ENCODE data around the gene ACIN1.
A peak's percentile ranks its signal among the peaks of the same experiment; 100 is the strongest.
"Not testable (repeated sequence)": the region's sequence is repeated elsewhere in the genome, so short reads cannot be mapped to it uniquely, and the experiment has no call there.

Gene ACIN1

DNA sequence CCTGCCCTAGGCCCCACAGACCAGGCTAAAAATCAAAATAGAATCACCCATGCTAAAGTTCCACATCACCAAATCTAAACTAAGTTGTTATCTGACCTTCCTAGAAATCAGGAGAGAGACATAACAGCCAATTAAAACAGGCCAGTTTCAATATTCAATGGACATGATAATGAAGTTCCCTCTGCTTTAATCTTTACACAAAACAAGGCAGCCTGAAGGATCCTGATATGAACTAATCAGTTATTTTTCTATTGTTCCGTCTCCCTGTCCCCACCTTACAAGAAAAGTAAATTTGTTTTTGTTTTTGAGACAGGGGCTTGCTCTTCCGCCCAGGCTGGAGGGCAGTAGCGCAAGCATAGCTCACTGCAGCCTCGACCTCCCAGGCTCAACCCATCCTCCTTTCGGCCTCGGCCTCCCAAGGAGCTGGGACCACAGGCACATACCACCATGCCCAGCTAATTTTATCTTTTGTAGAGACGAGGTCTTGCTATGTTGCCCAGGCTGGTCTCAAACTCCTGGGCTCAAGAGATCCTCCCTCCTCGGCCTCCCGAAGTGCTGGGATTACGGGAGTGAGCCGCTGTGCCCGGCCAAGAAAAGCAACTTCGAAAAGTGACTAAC lies 29.5 kb upstream of the ACIN1 start:
- no peak for DNase-seq

DNA sequence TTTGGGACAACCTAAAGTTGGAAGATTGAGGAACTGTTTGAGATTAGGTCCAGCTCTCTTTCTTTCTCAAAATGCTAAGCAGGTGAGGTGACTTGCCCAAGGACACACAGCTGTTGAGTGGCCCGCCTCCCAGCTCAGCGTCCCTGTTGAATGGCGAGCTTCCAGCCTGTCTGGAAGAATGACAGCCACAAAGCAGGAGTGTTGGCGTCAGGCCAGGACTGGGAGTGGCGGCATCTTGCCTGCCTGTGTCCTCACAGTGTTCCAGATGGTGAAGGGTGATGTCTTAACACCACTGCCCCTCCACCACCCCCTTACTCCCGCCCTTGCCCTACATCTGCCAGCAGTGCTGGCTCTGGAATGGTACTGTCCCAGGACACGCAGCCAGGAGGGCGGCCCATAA lies 28.5 kb upstream of the ACIN1 start:
- DNase-seq, result no peak

DNA sequence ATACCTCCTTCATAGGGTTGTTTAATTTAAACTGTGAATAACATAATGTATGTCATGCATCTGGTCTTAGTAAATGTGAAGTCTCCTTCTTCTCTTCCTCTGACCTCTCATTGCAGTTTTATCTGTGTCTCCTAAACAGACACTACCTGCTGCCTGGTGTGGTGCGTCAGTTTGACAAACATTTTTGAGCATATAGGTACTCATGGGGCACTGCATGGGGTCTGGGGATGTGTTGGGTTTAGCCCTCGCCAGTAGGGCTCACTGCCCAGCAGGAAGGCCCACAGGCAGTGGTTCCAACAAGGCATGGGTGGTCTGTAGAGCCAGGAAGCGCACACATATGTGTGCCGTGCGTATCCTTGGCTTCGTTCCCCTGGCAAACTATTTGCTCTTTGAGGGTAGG lies 27.1 kb upstream of the ACIN1 start:
- DNase-seq, result no peak

DNA sequence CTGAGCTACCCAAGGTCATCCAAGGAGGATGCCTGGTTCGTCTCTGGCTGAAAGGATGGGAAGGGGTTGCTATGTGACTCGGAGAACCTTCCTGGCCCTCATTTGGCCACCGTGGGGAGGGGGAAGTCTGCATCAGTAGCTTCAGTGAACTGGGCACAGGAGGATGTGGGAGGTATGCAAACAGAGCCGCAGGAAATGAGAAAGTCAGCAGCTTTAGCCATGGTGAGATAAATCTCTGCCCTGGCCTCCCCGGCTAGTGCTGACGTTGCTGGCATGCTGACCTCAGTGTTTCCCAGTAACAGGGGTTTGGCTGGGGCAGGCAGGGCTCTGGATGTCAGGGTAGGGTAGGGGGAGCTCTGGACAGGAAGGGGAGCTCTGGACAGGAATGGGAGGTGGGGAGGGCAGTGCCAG lies 26.4 kb upstream of the ACIN1 start:
- DNase-seq, result no peak

DNA sequence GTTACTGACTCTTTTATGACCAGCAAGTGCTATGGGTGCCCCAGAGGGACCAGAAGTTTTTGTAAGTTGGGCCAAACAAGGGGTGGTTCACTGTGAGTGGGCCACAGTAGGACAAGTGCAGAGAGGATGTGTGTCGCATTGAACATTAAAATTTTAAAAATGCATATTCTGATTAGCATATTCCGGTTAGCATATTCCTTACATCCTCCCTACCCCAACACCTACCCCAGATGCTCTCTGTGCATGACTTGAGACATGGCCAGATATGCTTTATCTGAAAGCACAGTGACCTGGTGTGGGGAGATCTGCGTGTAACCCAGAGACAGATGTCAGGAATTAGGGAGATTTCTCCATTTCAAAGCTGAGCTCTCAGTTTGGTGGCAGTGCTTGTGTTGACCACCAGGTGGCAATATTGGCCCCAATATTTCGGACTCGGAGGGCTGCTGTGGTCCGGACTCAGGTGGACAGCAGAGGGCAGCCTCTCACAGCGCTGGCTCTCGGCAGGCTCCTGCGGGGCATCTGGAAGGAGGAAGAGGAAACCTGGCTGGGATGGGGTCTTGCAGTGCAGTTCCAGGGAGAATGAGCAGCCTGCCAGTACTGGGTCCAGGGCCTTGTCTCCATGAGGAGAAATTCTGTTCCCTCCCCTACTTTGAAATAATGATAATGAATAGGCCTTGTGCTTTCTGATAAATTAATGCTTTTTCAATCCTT lies 25.8 kb upstream of the ACIN1 start:
- peak; percentile 64 to 79 for DNase-seq

DNA sequence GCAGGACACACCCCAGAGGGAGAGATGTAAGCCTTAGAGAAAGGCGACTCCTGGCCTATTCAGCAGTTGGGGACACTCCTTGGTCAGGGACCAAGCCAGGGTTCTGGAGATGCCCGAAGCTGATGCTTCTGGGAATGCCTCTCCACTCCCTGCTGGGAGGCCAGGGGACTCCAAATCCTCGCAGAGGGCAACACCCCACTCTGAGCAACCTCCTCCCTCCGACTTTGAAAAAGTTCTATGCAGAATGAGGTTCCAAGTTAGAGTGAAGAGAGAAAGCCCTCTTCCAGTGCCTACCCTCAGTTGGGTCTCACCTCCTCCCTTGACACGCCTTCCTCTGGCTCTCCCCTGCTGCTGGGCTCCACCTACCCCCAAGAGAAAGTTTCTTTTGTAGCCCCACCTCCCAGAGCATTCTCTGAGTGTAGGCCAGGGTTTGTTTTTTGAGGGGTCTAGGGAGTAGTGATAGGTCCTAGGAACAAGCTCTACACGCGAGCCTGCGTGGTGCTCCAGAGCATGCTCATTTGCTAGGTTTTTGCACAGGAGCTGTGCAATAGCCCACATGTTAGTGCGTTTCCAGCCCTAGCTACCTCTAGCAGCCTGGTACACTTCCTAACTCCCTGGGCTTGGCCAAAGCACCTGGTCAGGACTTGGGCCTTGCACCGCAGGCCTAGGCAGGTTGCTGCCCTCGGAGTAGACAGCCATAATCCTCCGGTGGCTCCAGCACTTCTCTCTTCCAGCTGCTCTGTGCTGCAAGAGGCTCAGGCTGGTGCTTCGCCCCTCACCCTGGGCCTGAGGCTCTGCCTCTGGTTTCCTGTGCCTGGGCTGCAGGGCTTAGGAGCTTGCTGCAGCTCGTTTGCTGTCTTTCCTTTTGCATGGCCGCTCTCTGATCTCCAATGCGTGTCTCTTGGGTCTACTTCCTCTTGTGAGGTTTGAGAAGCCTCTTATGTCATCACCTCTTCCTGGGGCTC lies 24.7 kb upstream of the ACIN1 start:
- DNase-seq, result no peak

DNA sequence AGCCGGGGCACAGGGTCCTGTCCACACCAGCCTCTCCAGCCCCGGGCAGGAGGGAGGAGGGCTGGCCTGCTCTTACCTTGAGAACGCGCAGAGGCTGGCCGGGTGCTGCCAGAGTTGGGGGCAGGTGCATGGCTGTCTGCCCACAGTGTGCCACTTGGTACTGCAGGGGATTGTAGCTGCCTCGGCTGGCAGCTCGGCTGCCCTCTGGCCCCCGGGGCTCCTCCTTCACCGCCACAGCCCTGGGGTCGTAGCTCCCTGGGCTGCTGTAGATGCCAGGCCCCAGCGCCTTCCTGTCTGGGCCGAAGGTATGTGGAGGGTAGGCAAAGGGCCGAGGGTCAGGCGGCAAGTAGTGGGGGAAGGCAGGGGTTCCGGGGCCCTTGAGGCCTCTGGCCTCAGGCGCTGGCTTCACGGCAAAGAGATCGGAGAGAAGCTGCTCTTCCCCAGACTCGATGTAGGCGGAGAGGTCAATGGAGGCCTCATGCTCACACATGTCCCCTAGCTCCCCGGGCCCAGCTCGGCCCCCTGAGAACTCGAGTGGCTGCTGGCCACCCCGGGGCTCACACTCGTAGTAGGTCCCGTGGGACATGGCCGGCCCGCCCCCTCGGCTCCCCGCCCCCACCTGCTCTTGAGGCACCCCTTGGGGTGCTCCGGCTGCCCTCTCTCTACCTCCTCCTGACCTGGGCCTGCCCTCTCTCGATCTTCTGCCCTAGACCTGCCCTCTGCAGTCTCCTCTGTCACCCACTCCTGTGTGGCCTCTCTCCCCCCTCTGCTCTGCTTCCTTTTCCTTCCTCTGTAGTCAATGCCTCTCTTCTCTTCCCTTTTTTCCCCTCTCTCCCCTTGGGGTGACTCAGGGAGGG lies 23.8 kb upstream of the ACIN1 start, which contains the start of gene CEBPE:
CEBPE (minus strand) TSS at position 750 of the 857 bp plus-strand sequence; CDS start at position 586, 164 bp downstream.
- no peak for DNase-seq

DNA sequence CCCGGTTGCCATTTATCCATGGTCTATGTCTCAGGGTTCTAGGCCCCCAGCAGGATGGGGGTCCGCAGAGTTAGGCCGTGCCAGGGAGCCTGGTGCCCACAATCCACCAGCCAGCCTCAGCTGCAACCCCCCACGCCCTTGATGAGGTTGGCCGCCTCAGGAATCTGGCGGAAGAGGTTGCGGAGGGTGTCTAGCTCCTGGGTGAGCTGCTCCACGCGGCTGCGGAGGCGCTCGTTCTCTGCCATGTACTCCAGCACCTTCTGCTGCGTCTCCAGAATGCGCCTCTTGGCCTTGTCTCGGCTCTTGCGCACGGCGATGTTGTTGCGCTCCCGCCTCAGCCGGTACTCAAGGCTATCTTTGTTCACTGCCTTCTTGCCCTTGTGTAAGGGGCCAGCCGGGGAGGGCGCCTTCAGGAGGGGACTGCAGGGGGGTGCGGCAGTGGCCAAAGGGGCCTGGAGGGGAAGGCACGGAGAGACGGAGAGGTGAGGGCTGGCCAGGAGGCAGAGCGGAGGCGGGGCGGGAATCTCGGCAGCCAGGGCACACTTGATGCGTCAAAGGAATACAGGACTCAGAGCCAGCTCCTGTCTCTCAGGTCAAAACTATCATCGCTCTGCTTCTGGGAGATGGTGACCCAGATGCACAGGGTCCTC lies 22.6 kb upstream of the ACIN1 start:
- DNase-seq, result no peak

DNA sequence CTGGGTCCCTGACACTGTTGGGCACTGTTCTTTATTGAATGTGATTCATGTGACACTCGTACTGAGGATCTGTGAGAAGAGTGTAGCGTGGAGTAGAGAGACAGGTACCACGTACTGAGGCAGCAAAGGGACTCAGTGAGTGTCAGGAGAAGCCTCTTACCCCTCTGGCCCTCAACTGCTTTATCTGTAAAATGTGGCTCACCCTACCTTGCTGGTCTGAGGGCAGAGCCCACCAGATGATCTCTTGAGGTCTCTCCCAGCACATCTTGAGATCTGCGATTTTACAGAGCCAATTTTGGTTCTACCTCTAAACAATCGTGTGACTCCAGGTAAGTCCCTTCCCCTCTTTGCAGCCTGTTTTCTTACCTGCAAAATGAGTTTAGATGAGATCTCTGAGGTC lies 21.0 kb upstream of the ACIN1 start:
- no peak for DNase-seq

DNA sequence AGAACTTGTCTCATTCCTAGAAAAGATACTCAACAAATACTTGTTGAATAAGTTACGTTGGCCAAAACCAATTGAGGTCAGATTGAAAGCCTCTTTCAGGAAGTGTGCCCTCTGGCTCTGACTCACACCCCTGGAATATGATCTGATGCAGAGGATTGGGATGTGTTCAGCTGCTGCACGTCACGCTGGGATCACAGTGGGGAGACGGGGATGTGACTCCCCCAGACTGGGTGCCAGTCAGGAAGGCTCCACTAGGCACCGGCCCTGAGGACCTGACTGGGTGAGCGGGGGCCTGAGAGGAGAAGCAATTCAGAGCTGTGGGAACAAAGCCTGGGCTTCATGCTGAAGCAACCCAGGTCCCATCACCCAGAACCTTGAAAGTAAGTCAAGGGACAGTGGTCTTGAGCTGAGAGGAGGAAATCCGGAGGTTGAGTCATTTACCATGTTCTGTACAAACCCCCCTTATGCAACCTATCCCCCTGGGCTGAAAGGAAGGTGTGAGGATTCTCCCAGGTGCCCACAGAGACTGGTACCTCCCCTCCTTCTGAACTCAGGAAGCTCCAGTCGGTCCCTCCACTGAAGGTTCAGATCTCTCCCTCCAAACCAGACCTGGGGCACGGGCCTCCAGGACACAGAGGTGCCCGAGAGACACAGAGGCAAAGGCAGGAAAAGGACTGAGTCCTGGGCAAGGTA lies 20.2 kb upstream of the ACIN1 start:
- DNase-seq, result peak; percentile 92 to 93

DNA sequence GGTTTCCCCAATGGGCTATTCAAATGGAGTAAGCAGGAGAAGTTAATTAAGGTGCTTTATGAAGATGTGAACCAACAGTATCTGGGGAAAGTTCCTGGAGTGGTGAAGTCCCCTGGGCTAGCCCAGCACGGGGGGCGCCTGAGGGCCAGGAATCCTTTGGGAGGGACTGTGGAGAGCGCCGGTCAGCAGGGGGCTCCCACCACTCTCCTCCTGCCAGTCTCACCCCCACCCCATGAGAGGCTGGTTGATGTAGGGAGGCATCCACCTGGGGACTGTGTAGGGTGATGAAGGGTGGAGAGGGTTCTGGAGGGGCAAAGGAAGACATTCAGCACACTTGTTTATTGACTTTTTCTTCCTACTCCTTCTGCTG lies 19.7 kb upstream of the ACIN1 start:
- no peak for DNase-seq

DNA sequence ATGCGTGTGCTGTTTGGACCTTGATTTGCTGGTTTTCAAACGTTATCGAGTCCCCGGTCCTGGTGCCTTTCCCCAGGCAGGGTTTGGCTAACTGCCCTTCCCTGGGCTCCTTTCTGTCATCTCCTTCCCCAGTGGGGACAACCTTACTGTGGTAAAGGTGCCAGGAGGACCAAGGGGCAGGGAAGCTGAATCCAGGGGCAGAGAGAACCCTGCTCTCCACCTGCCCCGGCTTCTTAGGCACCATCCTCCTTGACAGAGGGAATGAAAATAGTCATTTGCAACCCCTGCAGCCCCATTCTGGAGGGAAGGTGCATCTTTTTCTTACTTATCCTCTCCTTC lies 19.2 kb upstream of the ACIN1 start:
- DNase-seq, result no peak

DNA sequence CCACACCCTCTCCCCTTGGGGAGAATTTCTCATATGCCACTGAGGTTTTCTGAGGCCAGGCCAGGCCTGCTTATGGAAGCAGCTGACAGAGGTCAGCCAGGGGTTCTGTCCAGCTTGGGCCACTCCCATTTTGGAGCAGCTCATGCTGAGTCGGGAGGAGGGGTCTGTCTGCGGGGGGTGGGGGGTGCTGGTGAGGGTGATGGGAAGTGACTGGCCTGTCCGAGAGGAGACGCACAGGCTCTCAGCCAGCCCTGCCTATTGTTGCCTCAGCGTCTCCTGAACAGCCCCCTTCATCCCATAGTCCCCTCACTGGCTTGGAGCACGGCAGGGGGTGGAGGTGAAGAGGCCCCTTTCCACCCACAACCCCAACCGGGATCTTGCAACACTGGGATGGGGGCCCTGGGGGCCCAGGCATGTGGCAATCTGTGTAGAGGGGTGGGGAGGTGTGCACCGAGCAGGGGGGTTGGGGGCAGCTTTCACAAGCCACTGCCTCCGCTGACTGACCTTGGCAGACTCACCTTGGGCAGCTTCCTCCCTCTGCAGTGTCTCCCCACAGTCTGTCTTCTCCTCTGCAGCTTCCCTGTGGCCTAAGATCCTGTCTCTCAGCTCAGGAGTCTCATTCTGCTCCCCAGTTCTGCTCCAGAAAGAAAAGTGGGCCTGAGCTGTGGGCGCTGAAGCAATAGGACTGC lies 18.6 kb upstream of the ACIN1 start:
- no peak for DNase-seq

DNA sequence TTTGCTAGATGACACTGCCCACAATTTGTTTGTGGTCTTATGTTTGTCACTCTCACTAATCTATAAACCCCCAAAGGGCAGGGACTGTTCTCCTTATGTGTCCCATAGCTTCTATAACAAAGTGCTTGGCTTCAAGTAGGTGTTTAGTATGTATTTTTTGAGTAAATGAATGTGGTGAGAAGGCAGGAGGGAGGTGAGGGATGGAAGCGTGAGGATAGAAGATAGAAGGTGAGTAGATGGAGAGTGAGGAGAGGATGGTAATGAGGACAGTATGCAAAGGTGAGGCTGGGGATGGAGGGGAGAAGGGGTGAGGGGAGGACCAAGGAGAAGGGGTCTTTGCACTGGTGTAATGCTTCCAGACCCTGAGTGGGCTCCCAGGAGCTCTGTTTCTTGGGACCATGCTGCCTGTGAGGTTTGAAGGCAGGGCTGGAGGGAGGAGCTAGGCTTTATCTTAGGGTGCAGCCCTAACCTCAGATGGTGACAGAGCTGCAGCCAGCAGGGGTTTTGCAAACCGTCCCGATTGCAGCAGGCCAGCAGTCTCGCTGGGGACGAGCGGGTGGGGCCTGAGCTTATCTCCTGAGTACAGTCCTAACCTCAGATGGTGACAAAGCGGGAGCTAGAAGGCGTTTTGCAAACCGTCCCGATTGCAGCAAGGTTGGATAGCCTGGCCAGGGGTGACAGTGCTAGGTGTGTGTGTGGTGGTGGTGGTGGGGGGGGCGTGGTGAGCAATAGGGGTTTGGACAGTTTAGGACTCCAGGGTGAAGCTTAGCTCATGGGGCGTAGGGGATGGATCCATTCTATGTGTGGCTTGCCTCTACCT lies 17.6 kb upstream of the ACIN1 start:
- no peak for DNase-seq

DNA sequence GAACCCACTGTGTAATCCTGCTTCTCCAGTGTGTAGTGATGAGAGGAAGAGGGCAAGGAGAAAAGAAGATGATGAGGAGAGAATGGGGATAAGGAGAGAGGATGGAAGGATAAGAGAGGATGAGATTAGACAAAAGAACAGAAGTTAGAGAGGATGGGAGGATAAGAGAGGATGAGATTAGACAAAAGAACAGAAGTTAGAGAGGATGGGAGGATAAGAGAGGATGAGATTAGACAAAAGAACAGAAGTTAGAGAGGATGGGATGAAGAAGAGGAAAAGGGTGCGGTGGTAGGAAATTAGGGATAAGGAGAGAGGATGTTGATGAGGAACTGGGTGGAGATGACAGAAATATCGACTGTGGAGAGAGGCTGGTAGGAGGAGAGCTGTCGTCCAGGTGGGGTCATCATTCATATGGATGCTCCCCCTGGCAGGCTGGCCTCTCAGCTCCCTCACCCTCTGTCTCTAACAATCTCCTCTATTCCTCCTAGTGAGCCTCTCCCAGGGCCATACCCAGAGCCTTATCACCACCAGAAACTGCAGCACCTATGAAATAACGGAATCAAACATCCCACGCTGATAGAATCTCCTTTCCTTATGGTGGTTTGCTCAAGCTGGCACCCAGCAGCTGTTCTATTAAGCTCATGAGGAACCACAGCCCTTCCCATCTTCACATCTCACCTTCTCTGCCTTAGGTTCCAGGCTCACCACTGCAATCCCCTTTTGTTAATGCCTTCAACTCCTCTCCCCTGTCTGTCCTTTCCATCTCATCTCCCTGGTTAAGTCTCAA lies 15.8 kb upstream of the ACIN1 start:
- DNase-seq, result no peak

DNA sequence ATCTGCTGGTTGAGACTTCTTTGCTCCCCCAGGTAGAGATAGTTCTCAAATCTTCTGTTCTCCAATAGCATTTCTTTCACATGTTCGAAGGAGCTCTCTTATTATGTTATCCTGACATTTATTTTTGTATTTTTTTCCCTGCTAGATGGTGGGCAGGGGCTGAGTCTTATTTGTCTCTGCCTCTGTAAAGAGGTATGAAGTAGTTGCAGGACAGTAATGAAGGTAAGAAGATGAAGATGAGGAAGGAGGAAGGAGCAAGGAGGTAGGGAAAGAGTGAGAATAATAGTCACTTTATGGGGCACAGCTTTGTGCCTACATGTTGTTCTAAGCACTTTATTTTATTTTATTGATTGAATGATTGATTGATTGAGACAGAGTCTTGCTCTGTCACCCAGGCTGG lies 14.8 kb upstream of the ACIN1 start:
- DNase-seq, result no peak

DNA sequence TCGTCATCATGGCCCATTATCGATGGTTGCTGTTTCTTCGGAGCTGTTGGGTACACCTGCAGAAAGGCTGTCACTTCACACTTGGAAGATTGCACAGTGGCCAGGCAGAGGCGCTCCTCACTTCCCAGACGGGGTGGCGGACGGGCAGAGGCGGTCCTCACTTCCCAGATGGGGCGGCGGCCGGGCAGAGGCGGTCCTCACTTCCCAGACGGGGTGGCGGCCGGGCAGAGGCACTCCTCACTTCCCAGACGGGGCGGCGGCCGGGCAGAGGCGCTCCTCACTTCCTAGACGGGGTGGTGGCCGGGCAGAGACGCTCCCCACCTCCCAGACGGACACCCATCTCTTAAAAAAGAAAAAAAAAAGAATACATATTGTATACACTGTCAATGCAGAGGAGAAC lies 13.2 kb upstream of the ACIN1 start:
- DNase-seq, result not testable (repeated sequence)

DNA sequence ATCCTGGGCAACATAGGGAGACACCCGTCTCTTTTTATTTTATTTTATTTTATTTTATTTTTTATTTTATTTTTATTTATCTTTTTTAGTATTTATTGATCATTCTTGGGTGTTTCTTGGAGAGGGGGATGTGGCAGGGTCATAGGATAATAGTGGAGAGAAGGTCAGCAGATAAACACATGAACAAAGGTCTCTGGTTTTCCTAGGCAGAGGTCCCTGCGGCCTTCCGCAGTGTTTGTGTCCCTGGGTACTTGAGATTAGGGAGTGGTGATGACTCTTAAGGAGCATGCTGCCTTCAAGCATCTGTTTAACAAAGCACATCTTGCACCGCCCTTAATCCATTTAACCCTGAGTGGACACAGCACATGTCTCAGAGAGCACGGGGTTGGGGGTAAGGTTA lies 12.7 kb upstream of the ACIN1 start:
- DNase-seq, result not testable (repeated sequence)

DNA sequence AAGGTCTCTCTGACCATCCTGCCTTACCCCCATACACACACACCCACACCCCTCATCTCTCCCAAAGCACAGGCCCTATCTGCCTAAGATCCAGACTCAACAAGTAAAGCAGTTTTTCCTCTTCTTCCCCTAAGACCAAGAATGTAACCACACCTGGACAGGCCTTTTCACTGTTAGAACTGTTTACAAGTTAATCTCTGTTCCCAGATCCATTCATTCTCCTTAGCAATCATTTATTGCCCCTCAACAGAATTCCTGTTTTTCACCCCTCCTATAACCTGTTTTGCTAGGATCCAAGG lies 11.8 kb upstream of the ACIN1 start:
- DNase-seq, result no peak

Measured in SW 1271 (cell line).